OCI-LY3 (cell line): ENCODE results near the gene PIGC.
"Not testable (repeated sequence)": the region's sequence is repeated elsewhere in the genome, so short reads cannot be mapped to it uniquely, and the experiment has no call there.

Source experiments
- EZH2phosphoT487 ChIP-seq: fragments of 200-600 bp; shearing (Covaris generic); IDR thresholded peaks from 2 replicates; pipeline ENCODE4 v1.6.1; 2018; ENCODE audit warnings: antibody characterized with exemption, mixed run types, low read depth
- TF ChIP-seq, protein P1 (sequence below): fragments of 200-600, 300-600 bp; sonication (generic); IDR thresholded peaks from 2 replicates; pipeline ENCODE4 v1.5.1; 2014; ENCODE audit warnings: antibody characterized with exemption, low read length, low read depth

DNA sequence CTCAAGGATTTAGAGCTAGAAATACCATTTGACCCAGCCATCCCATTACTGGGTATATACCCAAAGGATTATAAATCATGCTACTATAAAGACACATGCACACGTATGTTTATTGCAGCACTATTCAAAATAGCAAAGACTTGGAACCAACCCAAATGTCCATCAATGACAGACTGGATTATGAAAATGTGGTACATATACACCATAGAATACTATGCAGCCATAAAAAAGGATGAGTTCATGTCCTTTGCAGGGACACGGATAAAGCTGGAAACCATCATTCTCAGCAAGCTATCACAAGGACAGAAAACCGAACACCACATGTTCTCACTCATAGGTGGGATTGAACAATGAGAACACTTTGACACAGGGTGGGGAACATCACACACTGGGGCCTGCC, 6.7 kb downstream of the PIGC start:
- TF ChIP-seq, protein P1, sequence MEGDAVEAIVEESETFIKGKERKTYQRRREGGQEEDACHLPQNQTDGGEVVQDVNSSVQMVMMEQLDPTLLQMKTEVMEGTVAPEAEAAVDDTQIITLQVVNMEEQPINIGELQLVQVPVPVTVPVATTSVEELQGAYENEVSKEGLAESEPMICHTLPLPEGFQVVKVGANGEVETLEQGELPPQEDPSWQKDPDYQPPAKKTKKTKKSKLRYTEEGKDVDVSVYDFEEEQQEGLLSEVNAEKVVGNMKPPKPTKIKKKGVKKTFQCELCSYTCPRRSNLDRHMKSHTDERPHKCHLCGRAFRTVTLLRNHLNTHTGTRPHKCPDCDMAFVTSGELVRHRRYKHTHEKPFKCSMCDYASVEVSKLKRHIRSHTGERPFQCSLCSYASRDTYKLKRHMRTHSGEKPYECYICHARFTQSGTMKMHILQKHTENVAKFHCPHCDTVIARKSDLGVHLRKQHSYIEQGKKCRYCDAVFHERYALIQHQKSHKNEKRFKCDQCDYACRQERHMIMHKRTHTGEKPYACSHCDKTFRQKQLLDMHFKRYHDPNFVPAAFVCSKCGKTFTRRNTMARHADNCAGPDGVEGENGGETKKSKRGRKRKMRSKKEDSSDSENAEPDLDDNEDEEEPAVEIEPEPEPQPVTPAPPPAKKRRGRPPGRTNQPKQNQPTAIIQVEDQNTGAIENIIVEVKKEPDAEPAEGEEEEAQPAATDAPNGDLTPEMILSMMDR, result not testable (repeated sequence)
- not testable (repeated sequence) for TF ChIP-seq EZH2phosphoT487
